Suprapubic skin (tissue), 4 donors: Measurements from ENCODE around the gene LRRC38.
A peak's percentile ranks its signal among the peaks of the same experiment; 100 is the strongest.

Experiments used
- EP300 ChIP-seq: sonication (generic); formaldehyde crosslinking; IDR thresholded peaks from one replicate; pipeline ENCODE4 v1.6.1; 2017; ENCODE audit warnings: antibody characterized with exemption
- POLR2A ChIP-seq, 2 donors: fragments of 450-650 bp; IDR thresholded peaks; one replicate each; pipeline ENCODE4 v1.6.1; 2017; ENCODE audit warnings: antibody characterized with exemption in 2 of 2, mild to moderate bottlenecking in 2 of 2, moderate library complexity in 2 of 2
- POLR2AphosphoS5 ChIP-seq, 3 donors: sonication (generic); formaldehyde crosslinking; IDR thresholded peaks; one replicate each; pipeline ENCODE4 v1.6.1; 2017; ENCODE audit warnings: antibody characterized with exemption in 3 of 3
- TF ChIP-seq, protein P1 (sequence below), 2 donors: fragments of 200-600 bp in 1 of 2; fragments of 450-650 bp in 1 of 2; sonication (generic) in 1 of 2; IDR thresholded peaks; one replicate each; pipeline ENCODE4 v1.5.1; 2016 to 2019; ENCODE audit warnings: antibody characterized with exemption in 2 of 2, mild to moderate bottlenecking in 1 of 2, moderate library complexity in 1 of 2

DNA sequence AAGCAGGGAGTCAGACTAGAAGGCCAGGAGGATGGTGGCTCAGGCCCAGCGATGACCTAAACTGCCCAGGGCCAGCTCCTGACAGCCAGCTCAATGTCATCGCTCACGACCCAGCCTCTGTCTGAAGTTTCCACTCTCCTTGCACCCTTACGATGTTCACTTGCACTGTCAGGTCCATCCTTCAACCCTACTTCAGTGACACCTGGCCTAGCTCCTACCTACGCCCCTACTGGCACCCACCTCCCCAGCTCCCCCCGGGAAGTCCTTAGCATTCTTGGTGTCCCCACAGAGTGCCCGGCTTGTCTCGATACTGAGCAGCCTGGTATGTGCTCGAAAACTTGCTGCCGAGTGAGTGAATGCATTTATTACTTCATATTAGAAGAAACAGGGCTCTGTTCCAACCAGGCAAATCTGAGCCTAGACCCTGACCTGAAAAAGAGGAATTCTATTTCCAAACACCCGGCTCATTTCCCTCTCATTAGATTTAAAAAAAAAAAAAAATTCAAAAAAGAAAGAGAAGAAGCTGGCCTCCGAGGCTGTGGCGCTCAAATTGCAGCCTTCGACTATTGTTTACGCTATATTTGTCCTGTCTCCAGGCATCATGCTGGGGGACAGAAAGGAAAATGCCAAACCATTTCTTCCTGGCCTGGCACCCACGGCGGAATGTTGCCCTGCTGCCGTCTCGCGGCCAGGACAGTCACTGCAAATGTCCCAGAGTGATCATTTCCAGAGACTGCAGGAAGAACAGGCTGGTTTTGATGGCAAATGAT is 29.8 kb upstream of the LRRC38 start:
- TF ChIP-seq, protein P1, sequence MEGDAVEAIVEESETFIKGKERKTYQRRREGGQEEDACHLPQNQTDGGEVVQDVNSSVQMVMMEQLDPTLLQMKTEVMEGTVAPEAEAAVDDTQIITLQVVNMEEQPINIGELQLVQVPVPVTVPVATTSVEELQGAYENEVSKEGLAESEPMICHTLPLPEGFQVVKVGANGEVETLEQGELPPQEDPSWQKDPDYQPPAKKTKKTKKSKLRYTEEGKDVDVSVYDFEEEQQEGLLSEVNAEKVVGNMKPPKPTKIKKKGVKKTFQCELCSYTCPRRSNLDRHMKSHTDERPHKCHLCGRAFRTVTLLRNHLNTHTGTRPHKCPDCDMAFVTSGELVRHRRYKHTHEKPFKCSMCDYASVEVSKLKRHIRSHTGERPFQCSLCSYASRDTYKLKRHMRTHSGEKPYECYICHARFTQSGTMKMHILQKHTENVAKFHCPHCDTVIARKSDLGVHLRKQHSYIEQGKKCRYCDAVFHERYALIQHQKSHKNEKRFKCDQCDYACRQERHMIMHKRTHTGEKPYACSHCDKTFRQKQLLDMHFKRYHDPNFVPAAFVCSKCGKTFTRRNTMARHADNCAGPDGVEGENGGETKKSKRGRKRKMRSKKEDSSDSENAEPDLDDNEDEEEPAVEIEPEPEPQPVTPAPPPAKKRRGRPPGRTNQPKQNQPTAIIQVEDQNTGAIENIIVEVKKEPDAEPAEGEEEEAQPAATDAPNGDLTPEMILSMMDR (IDR thresholded peaks at IDR 0.05), result peak; percentile 30 to 50
- TF ChIP-seq EP300, result no peak
- peak in 2 of 3 donors; percentile 62 to 65 for TF ChIP-seq POLR2AphosphoS5 (IDR thresholded peaks at IDR 0.05)
- TF ChIP-seq POLR2A (IDR thresholded peaks at IDR 0.05), result no peak
